ENCODE results near the gene HSD17B12.

The HSD17B12 gene

GRCh38 chr11:43812471-43812870 lies 131.9 kb downstream of the HSD17B12 start:
- no peak for DNase-seq

- no peak for DNase-seq
These were observed 137.7 kb downstream of the HSD17B12 start for GRCh38 chr11:43818220-43818619.

DNA sequence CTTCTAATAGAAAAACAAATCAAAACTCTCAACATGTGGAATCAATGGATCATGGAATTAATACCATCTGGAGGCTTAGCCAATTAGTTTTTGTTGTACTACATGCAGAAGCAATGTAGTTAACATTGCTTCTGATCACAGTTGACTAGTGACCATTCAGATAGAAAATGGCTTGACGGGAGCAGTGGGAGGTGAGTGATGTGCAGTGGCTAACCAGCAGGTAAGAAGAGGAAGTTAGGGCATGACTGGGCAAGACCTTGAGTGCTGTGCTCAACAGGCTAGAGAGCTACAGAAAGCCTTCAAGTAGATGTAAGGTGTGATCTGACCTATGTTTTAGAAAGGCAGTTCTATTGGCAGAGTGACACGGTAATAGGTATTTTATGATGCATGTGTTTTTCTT lies 139.4 kb downstream of the HSD17B12 start:
- DNase-seq = no peak

DNA sequence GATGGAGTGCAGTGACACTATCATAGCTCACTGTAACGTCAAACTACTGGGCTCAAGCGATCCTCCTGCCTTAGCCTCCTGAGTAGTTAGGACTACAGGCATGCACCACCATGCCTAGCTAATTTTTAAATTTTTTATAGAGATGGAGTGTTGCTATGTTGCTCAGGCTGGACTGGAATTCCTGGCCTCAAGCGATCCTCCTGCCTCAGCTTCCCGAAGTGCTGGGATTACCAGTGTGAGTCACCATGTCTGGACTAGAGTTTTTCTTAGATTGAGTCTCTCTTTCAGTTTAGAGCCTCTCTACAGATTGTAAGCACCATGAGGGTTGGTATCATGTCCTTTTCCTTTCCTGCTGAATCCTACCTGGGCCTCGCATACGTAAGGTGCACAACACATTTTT lies 142.8 kb downstream of the HSD17B12 start:
- no peak for DNase-seq

DNA sequence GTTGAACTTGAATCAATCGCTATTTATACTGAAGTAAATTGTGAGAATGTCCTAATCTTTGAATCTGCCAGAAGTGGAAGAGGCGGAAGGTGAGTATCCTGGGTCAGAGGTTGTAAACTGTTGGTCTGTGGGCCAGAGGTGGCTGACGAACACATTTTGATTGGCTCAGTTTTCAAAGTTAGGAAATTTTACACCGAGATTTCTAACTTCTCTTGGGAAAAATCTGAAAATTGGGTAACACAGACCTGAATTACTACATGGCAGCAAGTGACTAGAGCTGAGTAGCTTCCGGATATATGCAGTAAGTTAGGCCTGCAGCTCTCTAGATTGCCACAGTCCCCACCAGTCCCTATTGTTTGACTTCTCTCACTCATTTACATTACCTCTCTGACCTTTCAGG lies 143.3 kb downstream of the HSD17B12 start:
- DNase-seq = no peak

- peak; percentile 10 for DNase-seq
These were observed 144.8 kb downstream of the HSD17B12 start for GRCh38 chr11:43825217-43825816.

GRCh38 chr11:43830928-43831440 lies 150.4 kb downstream of the HSD17B12 start:
- peak; percentile 36 for DNase-seq

GRCh38 chr11:43832536-43832935 lies 152.0 kb downstream of the HSD17B12 start:
- DNase-seq = no peak

DNA sequence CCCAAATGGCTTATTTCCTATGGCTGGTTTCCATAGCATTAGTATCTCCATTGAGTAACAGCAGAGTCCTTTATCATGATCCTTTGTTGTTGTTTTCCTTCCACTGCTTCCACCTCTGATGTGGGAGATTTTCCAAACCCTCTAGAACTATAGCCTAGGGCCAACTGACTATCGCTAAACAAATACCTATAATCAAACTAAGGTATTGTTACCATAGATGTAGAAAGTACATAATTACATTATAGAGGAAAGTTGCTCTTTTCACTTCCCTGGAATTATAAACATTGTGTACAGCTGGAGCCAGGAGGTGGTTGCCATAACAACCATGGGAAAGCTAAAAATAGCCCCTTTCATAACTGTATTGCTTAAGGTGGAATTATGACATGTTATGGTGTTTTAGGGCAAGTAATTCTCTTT lies 153.1 kb downstream of the HSD17B12 start:
- DNase-seq = no peak

- DNase-seq = no peak
These were observed 153.7 kb downstream of the HSD17B12 start for GRCh38 chr11:43834286-43834685.

DNA sequence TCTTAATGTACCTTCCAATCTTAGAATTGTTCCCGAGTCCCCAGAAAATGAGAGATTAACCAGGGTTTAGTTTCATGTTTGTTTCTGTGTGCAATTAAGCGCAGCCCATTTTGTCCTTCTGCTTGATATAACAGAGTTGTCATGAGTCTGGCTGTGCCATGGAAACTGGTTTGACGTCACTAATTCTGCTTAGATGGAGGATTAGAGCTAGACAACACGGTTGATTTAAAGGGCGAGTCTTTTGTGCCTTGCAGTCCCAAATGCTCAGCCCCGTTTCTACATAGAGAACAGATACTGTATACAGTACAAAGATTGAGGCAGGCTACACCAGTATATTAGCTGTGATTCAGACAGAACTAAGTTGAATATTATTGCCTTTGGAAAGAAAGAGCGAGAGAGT lies 154.6 kb downstream of the HSD17B12 start:
- no peak for DNase-seq

DNA sequence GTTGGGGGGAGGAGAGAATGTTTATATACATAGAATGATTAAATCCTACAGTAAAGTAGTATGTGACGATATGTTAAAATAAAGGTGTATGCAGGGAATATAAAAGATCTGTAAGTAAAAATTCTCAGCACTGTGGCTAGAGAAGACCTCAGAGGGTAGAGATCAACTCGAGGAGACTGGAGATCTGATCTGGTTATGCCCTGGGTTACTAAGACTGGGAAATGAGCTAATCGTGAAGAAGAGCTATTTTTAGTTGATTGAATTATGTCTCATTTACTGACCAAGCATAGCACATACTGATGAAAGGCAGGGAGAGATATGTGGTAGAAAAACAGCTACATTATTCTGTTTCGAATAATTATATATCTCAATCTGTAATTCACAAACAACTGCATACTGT lies 157.3 kb downstream of the HSD17B12 start:
- no peak for DNase-seq

DNA sequence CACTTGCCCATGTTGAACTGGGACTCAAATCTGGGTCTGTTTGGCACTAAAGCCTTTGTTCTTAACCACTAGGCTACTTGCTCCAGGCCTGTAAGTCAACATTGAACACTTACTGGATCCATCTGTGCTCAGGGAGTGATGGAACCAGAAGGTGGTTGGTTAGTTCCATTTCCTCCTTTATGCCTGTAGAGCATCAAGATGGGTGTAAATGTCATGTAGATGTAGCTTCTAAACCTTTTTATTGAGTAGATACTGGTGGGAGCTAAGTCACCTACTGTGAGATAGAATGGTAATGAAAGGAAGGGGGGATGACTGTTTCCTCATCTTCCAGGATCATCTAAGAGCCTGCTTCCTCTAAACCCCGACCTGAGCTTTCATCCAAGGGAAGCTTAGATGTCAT lies 161.5 kb downstream of the HSD17B12 start:
- no peak for DNase-seq

- DNase-seq = no peak
These were observed 165.3 kb downstream of the HSD17B12 start for GRCh38 chr11:43845816-43846215.

GRCh38 chr11:43852057-43852636 lies 171.6 kb downstream of the HSD17B12 start:
- DNase-seq = peak; percentile 60

DNA sequence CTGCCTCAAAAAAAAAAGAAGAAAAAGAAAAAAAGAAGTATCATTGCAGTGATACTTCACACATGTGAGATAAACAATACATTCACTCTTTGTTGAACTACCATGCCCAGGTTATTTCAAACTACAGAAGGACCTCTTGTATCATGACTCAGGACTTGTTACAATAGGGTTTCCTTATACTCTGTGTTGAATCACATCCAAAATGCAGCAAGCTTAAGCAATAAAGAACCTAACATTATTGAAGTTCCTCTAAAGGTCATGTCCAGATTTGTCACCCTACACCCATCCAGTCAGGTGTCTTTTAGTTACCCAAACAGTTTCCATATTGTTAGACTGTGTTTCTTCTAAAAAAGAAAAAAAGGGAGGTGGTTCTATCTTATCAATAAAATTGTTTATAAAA lies 173.2 kb downstream of the HSD17B12 start:
- DNase-seq = no peak

DNA sequence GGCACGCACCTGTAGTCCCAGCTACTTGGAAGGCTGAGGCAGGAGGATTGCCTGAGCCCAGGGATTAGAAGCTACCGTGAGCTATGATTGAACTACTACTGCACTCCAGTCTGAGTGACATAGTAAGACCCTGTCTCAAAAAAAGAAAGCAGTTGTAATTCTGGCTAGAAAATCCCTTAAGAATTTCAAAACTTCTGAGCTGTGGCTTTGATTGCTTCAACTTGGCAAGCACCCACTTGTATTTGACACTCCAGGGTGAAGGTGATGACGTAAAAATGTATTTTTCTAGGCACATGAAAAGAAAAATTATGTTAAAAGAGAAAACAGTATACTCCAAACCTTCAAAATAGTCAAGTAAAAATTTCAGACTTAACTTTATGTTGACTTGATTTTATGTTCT lies 176.5 kb downstream of the HSD17B12 start:
- no peak for DNase-seq

GRCh38 chr11:43861141-43861540 lies 180.6 kb downstream of the HSD17B12 start:
- no peak for DNase-seq

GRCh38 chr11:43866520-43866919 lies 186.0 kb downstream of the HSD17B12 start:
- no peak for DNase-seq

DNA sequence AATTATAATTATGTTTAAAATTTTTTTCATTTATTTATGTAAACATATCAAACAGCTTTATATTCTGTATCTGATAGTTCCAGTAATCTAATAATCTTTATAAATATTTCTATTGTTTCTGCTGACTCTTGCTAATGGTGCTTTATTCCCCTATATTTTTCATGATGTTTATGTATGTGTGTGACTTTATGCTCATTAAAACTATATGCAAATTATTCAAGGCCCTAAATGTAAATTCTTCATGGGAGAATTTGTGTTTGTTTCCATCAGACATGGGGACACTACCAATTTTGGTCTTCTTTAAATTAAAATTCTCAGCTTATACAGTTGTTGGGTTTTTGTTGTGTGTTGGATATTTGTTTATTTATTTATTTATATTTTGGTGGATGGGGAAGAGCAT lies 186.4 kb downstream of the HSD17B12 start:
- DNase-seq = no peak

DNA sequence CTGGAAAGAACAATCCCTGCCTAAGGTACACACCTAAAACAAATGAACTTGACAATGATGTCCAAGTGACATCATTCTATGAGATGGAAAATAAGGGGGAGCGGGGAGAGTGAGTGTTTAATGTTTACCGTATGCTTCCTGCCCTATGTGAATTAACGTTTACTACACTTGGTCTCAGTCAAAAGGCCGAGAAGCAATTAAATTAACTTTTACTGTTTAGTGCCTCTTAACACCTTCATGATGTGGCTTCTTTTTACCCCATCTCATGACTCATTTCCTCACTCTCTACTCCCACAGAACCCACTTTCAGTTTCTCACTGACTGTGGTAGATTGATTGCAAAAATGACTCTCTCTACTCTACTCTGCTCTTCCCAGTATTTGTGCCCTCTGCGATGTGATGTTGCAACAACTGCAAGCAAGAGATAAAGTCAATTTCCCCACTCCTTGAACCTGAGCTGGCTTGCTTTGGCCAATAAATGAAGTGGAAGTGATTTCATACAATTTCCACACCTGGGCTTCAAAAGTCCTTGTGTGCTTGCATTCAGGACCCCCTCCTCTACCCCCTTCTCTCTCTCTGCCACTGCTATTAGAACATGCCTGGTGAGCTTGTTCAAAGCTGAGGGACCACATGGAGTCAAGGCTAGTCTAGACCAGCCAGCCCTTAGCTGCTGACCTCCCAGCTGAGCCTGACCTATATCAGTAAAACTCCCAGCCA lies 188.5 kb downstream of the HSD17B12 start:
- DNase-seq = peak; percentile 9

- no peak for DNase-seq
These were observed 190.5 kb downstream of the HSD17B12 start for GRCh38 chr11:43871051-43871450.

GRCh38 chr11:43872995-43873394 lies 192.5 kb downstream of the HSD17B12 start:
- no peak for DNase-seq

- DNase-seq = no peak
These were observed 193.5 kb downstream of the HSD17B12 start for GRCh38 chr11:43874078-43874477.

Measured in CD4-positive, alpha-beta T cell treated with Interleukin-6 for 4 hours (primary cell).